A673 (cell line): ENCODE data around the gene HRH3.

Experiments
- CTCF ChIP-seq: fragments of 300-800, 200-600 bp; sonication (generic); conservative IDR thresholded peaks from 2 replicates; pipeline ENCODE4 v1.5.1; 2017; ENCODE audit warnings: low read depth, mild to moderate bottlenecking, antibody characterized with exemption, low read length, moderate library complexity, mixed read lengths
- EZH2 ChIP-seq: fragments of 200-600 bp; sonication (generic); IDR thresholded peaks from 2 replicates; pipeline ENCODE4 v1.6.1; 2017; ENCODE audit warnings: borderline replicate concordance, low read depth, mild to moderate bottlenecking, mixed read lengths, antibody characterized with exemption, low read length; ENCODE audit not compliant: poor library complexity, severe bottlenecking

GRCh38 chr20:62183426-62184142, 36.5 kb downstream of the HRH3 start:
- no peak for TF ChIP-seq CTCF
- no peak for TF ChIP-seq EZH2
